Amniotic epithelial cell (primary cell): ENCODE data around the gene EXD3.

Experiments
- DNase-seq: peaks from one replicate; pipeline ENCODE4 v3.0.0-alpha.2; 2010; ENCODE audit warnings: low read depth

The EXD3 gene

GRCh38 chr9:137432687-137433348 is 9.9 kb upstream of the EXD3 start:
- DNase-seq = no peak

- DNase-seq = no peak
Measured at GRCh38 chr9:137431416-137431931, 8.5 kb upstream of the EXD3 start.

GRCh38 chr9:137430723-137431415 is 7.9 kb upstream of the EXD3 start:
- no peak for DNase-seq

- DNase-seq = no peak
Measured at GRCh38 chr9:137429974-137430722, 7.2 kb upstream of the EXD3 start.

GRCh38 chr9:137429546-137429890 is 6.6 kb upstream of the EXD3 start:
- no peak for DNase-seq

GRCh38 chr9:137428841-137429545 is 6.0 kb upstream of the EXD3 start:
- DNase-seq = no peak

GRCh38 chr9:137428311-137428630 is 5.3 kb upstream of the EXD3 start:
- no peak for DNase-seq

GRCh38 chr9:137427454-137428310 is 4.7 kb upstream of the EXD3 start:
- no peak for DNase-seq

- no peak for DNase-seq
Measured at GRCh38 chr9:137426018-137426681, 3.2 kb upstream of the EXD3 start.

- DNase-seq = no peak
Measured at GRCh38 chr9:137423514-137424291, 741 bp upstream of the EXD3 start.

- no peak for DNase-seq
Measured at GRCh38 chr9:137421838-137422603, 941 bp downstream of the EXD3 start.

- no peak for DNase-seq
Measured at GRCh38 chr9:137417161-137418021, 5.6 kb downstream of the EXD3 start.

- no peak for DNase-seq
Measured at GRCh38 chr9:137416563-137417151, 6.3 kb downstream of the EXD3 start.

GRCh38 chr9:137416006-137416562 is 6.9 kb downstream of the EXD3 start:
- no peak for DNase-seq

GRCh38 chr9:137415451-137415850 is 7.5 kb downstream of the EXD3 start:
- no peak for DNase-seq

- DNase-seq = peak; percentile 13
Measured at GRCh38 chr9:137412431-137412830, 10.5 kb downstream of the EXD3 start.

- DNase-seq = peak; percentile 91
Measured at GRCh38 chr9:137411645-137412380, 11.1 kb downstream of the EXD3 start.
